K562 (cell line): ENCODE results near the gene CBLC. TPM values are rescaled to one million over a fixed set of nuclear protein-coding genes. Genes with fewer than 3 reads are reported as not detected.

Source experiments
- CEBPZ ChIP-seq: fragments of 150-350 bp; IDR thresholded peaks from 2 replicates; pipeline ENCODE4 v1.6.1; 2014; ENCODE audit warnings: low read depth, mild to moderate bottlenecking, low read length, borderline replicate concordance
- FOXA3 ChIP-seq, 2 experiments: fragments of 450-650 bp in 1 of 2; sonication (generic) in 1 of 2; formaldehyde crosslinking; IDR thresholded peaks in 1 of 2; conservative IDR thresholded peaks in 1 of 2; 2 replicates each; pipeline versions ENCODE4 v1.4.0 to v1.8.0; 2020 to 2022; ENCODE audit warnings: mild to moderate bottlenecking in 2 of 2, missing genetic modification reagents in 1 of 2
- GMEB1 ChIP-seq: fragments of 250-450 bp; sonication (Bioruptor Pico); IDR thresholded peaks from 2 replicates; pipeline ENCODE4 v1.4.0; 2020; ENCODE audit warnings: mild to moderate bottlenecking
- LCOR ChIP-seq: sonication (generic); formaldehyde crosslinking; IDR thresholded peaks from 2 replicates; pipeline ENCODE4 v1.8.0; 2022; ENCODE audit warnings: mild to moderate bottlenecking, missing genetic modification reagents
- NFYB ChIP-seq: IDR thresholded peaks from 2 replicates; pipeline ENCODE4 v1.6.1; 2011; ENCODE audit warnings: mild to moderate bottlenecking, moderate library complexity; ENCODE audit not compliant: insufficient read length; ENCODE audit errors: extremely low read depth
- NR0B1 ChIP-seq: fragments of 450-650 bp; IDR thresholded peaks from one replicate; pipeline ENCODE4 v1.6.1; 2018; ENCODE audit warnings: mild to moderate bottlenecking, moderate library complexity; ENCODE audit not compliant: partially characterized antibody
- POLR2AphosphoS5 ChIP-seq: IDR thresholded peaks from 2 replicates; pipeline ENCODE4 v1.6.1; 2011; ENCODE audit warnings: mild to moderate bottlenecking, low read depth, low read length, moderate library complexity; ENCODE audit not compliant: control insufficient read depth, insufficient read depth
- RHOXF2B ChIP-seq: fragments of 250-450 bp; sonication (Bioruptor Pico); conservative IDR thresholded peaks from 2 replicates; pipeline ENCODE4 v1.5.1; 2021
- ZNF398 ChIP-seq: fragments of 250-450 bp; sonication (Bioruptor Pico); IDR thresholded peaks from 2 replicates; pipeline ENCODE4 v1.8.0; 2021; ENCODE audit warnings: moderate library complexity, mild to moderate bottlenecking, inconsistent platforms
- polyA plus RNA-seq, 8 experiments: library from polyadenylated mRNA; depleted of rRNA in 4 of 8; stranded (reverse) in 5 of 8; unstranded in 3 of 8; fragments of >200 nt; fragmentation: Nextera tagmentation in 2 of 8; fragmentation: Illumina TruSeq in 1 of 8; extraction: Ambion mirVana in 2 of 8; extraction: Trizol in 1 of 8; gene quantifications; 2 replicates each; pipeline versions ENCODE4 v1.2.1 to v1.2.3, GENCODE V29; 2011 to 2014; ENCODE audit warnings: inconsistent platforms in 1 of 8, missing spikeins in 1 of 8
- total RNA-seq, 7 experiments: library from RNA; depleted of rRNA in 6 of 7; stranded (reverse); fragments of >200 nt in 6 of 7; fragmentation: Illumina TruSeq in 2 of 7; extraction: Trizol in 2 of 7; gene quantifications; 2 replicates each; pipeline versions ENCODE4 v1.2.1 to v1.2.3, GENCODE V29; 2011 to 2021; ENCODE audit warnings: low replicate concordance in 1 of 7

The CBLC gene
- total and polyA plus RNA-seq, 9 of the 15 experiments (the other 6 are each of a cell fraction or from before 2014, with no cell fraction given), result 0.09 TPM; not detected in 8

GRCh38 chr19:44775676-44776240 is 1.9 kb upstream of the CBLC start (continued):
- no peak for TF ChIP-seq GMEB1 (CRISPR knock-in tag)
- no peak for TF ChIP-seq NR0B1
- TF ChIP-seq LCOR, result no peak
- TF ChIP-seq CEBPZ, result no peak
- TF ChIP-seq FOXA3 (CRISPR knock-in tag; conservative IDR thresholded peaks at IDR 0.05 in 1 of 2, IDR thresholded peaks at IDR 0.05 in 1 of 2), result no peak
- TF ChIP-seq NFYB, result no peak
- TF ChIP-seq ZNF398 (CRISPR knock-in tag), result no peak
- TF ChIP-seq POLR2AphosphoS5, result no peak
- no peak for TF ChIP-seq RHOXF2B (CRISPR knock-in tag)
